Astrocyte (in vitro differentiated cells and primary cell): ENCODE data around the gene NFIA. TPM values are rescaled to one million over a fixed set of nuclear protein-coding genes. Genes with fewer than 3 reads are reported as not detected.

Experiments used
- DNase-seq: peaks from one replicate; pipeline ENCODE4 v3.0.0-alpha.2; 2010; ENCODE audit warnings: low read depth
- FAIRE-seq: peaks from 2 replicates; lab custom pipeline; 2011; peaks lifted over from hg19 to GRCh38; lab: Jason Lieb, UNC
- H2AFZ ChIP-seq: 2 replicates; pipeline ENCODE4 v1.6.0; 2012; ENCODE audit warnings: low read depth, low read length, inconsistent platforms
- H3K27ac ChIP-seq: 2 replicates; pipeline ENCODE4 v1.5.1; 2011; ENCODE audit warnings: low read depth, low read length, inconsistent platforms
- H3K27me3 ChIP-seq: 2 replicates; pipeline ENCODE4 v1.6.0; 2011; ENCODE audit warnings: low read length, inconsistent platforms; ENCODE audit not compliant: insufficient read depth
- H3K36me3 ChIP-seq: 2 replicates; pipeline ENCODE4 v1.5.1; 2011; ENCODE audit warnings: low read length, inconsistent platforms; ENCODE audit not compliant: insufficient read depth
- H3K4me1 ChIP-seq: 2 replicates; pipeline ENCODE4 v1.5.1; 2011; ENCODE audit warnings: low read length, inconsistent platforms; ENCODE audit not compliant: insufficient read depth
- H3K4me2 ChIP-seq: 2 replicates; pipeline ENCODE4 v1.6.0; 2012; ENCODE audit warnings: low read length, inconsistent platforms
- H3K4me3 ChIP-seq: 2 replicates; pipeline ENCODE4 v1.5.1; 2011; ENCODE audit warnings: low read depth, mild to moderate bottlenecking, low read length, inconsistent platforms; ENCODE audit not compliant: insufficient read depth
- H3K79me2 ChIP-seq: 2 replicates; pipeline ENCODE4 v1.6.0; 2012; ENCODE audit warnings: mild to moderate bottlenecking, low read length, inconsistent platforms; ENCODE audit not compliant: insufficient read depth
- H3K9ac ChIP-seq: 2 replicates; pipeline ENCODE4 v1.6.0; 2012; ENCODE audit warnings: mild to moderate bottlenecking, low read length, inconsistent platforms
- H3K9me3 ChIP-seq: 2 replicates; pipeline ENCODE4 v1.5.1; 2012; ENCODE audit warnings: low read depth, mild to moderate bottlenecking, low read length, inconsistent platforms; ENCODE audit not compliant: insufficient read depth
- H4K20me1 ChIP-seq: 2 replicates; pipeline ENCODE4 v1.6.0; 2012; ENCODE audit warnings: low read length, inconsistent platforms; ENCODE audit not compliant: insufficient read depth
- H3K27ac Mint-ChIP-seq: one replicate; pipeline ENCODE4 v1.8.0; 2021; ENCODE audit warnings: mild to moderate bottlenecking, mixed read lengths; ENCODE audit not compliant: unreplicated experiment
- H3K27me3 Mint-ChIP-seq: one replicate; pipeline ENCODE4 v1.8.0; 2021; ENCODE audit warnings: low read depth, mixed read lengths; ENCODE audit not compliant: unreplicated experiment
- H3K36me3 Mint-ChIP-seq: one replicate; pipeline ENCODE4 v1.8.0; 2021; ENCODE audit warnings: low read depth, mixed read lengths; ENCODE audit not compliant: unreplicated experiment
- H3K4me1 Mint-ChIP-seq: one replicate; pipeline ENCODE4 v1.8.0; 2021; ENCODE audit warnings: low read depth, mixed read lengths; ENCODE audit not compliant: unreplicated experiment
- H3K4me3 Mint-ChIP-seq: one replicate; pipeline ENCODE4 v1.8.0; 2021; ENCODE audit warnings: mild to moderate bottlenecking, moderate library complexity, mixed read lengths; ENCODE audit not compliant: unreplicated experiment
- H3K9me3 Mint-ChIP-seq: one replicate; pipeline ENCODE4 v1.8.0; 2021; ENCODE audit warnings: mild to moderate bottlenecking, mixed read lengths; ENCODE audit not compliant: unreplicated experiment
- EZH2 ChIP-seq: IDR thresholded peaks from 2 replicates; pipeline ENCODE4 v1.6.1; 2012; ENCODE audit warnings: mild to moderate bottlenecking, low read length, inconsistent platforms; ENCODE audit not compliant: insufficient read depth
- total RNA-seq: library from RNA; stranded (reverse); gene quantifications from 2 replicates; pipeline ENCODE4 v1.2.1, GENCODE V29; 2021
- TF ChIP-seq, protein P1 (sequence below): IDR thresholded peaks from 2 replicates; pipeline ENCODE4 v1.5.1; 2011; ENCODE audit warnings: low read depth, mild to moderate bottlenecking, inconsistent platforms, low read length, moderate library complexity; ENCODE audit not compliant: insufficient read depth

NFIA gene
- total RNA-seq, 1 donor from 2014 or later, result 4.6 TPM

DNA sequence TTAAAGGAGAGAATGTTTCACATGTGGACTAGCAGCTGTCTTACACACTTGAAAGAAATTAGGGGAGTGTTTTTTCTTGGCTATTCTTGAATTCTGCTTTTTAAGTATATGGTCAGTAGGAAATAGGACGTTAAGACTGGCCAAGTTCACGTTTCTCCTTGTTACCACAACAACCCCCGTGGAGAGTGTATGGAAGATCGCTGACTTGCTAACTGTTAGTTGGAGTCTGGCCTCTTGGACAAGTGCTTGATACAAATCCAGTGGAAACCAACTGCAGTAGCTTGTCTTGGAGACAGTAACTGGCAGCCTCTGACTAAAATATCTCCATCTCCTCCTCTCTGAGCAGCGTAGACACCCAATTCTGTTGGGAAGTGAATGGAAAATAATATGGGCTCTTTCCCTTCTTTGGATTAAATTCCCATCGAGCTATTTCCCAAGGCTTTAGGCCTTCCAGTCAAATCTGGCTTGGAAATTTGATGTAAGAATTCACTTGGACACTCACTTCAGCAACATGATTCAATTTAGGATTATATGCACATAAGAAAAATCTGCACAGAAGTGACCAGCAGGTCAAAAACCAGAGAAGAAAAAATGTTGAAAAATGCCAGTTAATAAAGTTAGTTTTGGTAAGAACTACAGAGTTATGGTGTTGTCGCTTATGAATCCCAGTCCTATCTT, 3.6 kb upstream of the NFIA start:
- peak overlapping the region; percentile 95 for H3K4me2 ChIP-seq
- H2AFZ ChIP-seq, result no peak overlapping the region

DNA sequence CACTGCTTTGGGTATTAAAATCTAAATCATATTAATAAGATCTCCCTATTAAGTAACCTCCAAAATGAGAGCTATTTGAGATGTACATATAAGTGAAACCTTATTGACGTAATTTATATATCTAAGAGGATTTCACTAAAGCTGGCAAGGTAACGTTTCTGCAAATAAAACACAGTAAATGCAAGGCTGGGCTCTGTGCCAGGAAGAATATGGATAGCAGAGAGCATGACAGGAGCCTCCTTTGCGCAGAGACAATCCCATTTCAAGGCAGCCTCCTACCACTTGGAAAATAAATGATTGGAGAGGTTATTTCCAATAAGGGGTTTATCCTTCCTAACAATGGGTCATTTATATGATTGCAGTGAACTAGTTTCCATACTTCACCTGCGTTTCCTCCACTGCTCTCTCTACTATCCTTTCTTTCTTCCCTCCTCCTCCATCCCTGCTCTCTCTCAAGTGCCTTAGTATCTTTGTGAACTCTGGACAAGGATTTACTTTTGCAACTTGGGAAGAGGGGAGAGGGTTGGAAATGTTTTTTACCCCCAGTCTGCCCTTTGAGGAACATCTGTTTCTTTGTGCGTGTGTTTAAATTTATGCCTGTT, 3.0 kb upstream of the NFIA start:
- Mint-ChIP-seq H3K27ac (peak overlapping the region; percentile 53), H3K9me3 (no peaks in the 10 kb centered on the region), H3K4me3 (peak overlapping the region; percentile 79), H3K27me3 (no peaks in the 10 kb centered on the region), H3K4me1 (peaks cover 29% of the 10 kb centered on the region), H3K36me3 (no peaks in the 10 kb centered on the region)
- H4K20me1 ChIP-seq, result no peaks in the 10 kb centered on the region
- peaks cover under 1% of the 10 kb centered on the region for H3K79me2 ChIP-seq
- H3K27me3 ChIP-seq, result no peaks in the 10 kb centered on the region
- H3K9ac ChIP-seq, result peak overlapping the region; percentile 9
- no peak for TF ChIP-seq EZH2
- TF ChIP-seq, protein P1, sequence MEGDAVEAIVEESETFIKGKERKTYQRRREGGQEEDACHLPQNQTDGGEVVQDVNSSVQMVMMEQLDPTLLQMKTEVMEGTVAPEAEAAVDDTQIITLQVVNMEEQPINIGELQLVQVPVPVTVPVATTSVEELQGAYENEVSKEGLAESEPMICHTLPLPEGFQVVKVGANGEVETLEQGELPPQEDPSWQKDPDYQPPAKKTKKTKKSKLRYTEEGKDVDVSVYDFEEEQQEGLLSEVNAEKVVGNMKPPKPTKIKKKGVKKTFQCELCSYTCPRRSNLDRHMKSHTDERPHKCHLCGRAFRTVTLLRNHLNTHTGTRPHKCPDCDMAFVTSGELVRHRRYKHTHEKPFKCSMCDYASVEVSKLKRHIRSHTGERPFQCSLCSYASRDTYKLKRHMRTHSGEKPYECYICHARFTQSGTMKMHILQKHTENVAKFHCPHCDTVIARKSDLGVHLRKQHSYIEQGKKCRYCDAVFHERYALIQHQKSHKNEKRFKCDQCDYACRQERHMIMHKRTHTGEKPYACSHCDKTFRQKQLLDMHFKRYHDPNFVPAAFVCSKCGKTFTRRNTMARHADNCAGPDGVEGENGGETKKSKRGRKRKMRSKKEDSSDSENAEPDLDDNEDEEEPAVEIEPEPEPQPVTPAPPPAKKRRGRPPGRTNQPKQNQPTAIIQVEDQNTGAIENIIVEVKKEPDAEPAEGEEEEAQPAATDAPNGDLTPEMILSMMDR, result no peak
- H3K4me3 ChIP-seq, result peak overlapping the region; percentile 43
- no peaks in the 10 kb centered on the region for H3K36me3 ChIP-seq
- H3K27ac ChIP-seq, result no peak overlapping the region
- no peaks in the 10 kb centered on the region for H3K9me3 ChIP-seq
- peak overlapping the region; percentile 2 for H2AFZ ChIP-seq
- H3K4me1 ChIP-seq, result peaks cover 34% of the 10 kb centered on the region
- FAIRE-seq (no peak), DNase-seq (no peak)
- H3K4me2 ChIP-seq, result peak overlapping the region; percentile 94

More for the DNA sequence above, 3.6 kb upstream of the NFIA start:
- peak overlapping the region; percentile 84 for H3K4me3 ChIP-seq
- H3K4me1 ChIP-seq, result peaks cover 34% of the 10 kb centered on the region
- Mint-ChIP-seq H3K4me3 (peak overlapping the region; percentile 93), H3K27ac (peak overlapping the region; percentile 70), H3K4me1 (peaks cover 29% of the 10 kb centered on the region), H3K36me3 (no peaks in the 10 kb centered on the region), H3K9me3 (no peaks in the 10 kb centered on the region), H3K27me3 (no peaks in the 10 kb centered on the region)
- FAIRE-seq (peak; percentile 29), DNase-seq (no peak)
- H3K9me3 ChIP-seq, result no peaks in the 10 kb centered on the region
- no peaks in the 10 kb centered on the region for H3K36me3 ChIP-seq
- H3K9ac ChIP-seq, result peak overlapping the region; percentile 32
- no peak overlapping the region for H3K27ac ChIP-seq
- no peaks in the 10 kb centered on the region for H4K20me1 ChIP-seq
- H3K27me3 ChIP-seq, result no peaks in the 10 kb centered on the region
- no peak for TF ChIP-seq EZH2
- TF ChIP-seq, protein P1, result no peak
- H3K79me2 ChIP-seq, result no peaks in the 10 kb centered on the region
